ENCODE results near the gene SLC30A9. TPM values are rescaled to one million over a fixed set of nuclear protein-coding genes. Genes with fewer than 3 reads are reported as not detected.

Gene SLC30A9
- total RNA-seq = 10 to 100 TPM; 90.2 to 98.7 TPM
- 100 to 1,000 TPM in 1 of 2 donors, 10 to 100 TPM in 1; 86.0 to 103 TPM for polyA plus RNA-seq (ENCODE audit: insufficient read length in 2 of 2)
- long read RNA-seq, donor 1, full-length matches to known transcripts = 14 of 14 reads
- long read RNA-seq, donor 1, partial matches to known transcripts = 0 of 14 reads
- long read RNA-seq, donor 1, other reads (novel, unspliced or antisense) = 0 of 14 reads
- long read RNA-seq, donor 2, full-length matches to known transcripts = 7 of 7 reads
- long read RNA-seq, donor 2, partial matches to known transcripts = 0 of 7 reads
- long read RNA-seq, donor 2, other reads (novel, unspliced or antisense) = 0 of 7 reads
- long read RNA-seq, donor 3, full-length matches to known transcripts = 5 of 26 reads
- long read RNA-seq, donor 3, partial matches to known transcripts = 21 of 26 reads
- long read RNA-seq, donor 3, other reads (novel, unspliced or antisense) = 0 of 26 reads
- long read RNA-seq, donor 4, full-length matches to known transcripts = 15 of 20 reads
- long read RNA-seq, donor 4, partial matches to known transcripts = 5 of 20 reads
- long read RNA-seq, donor 4, other reads (novel, unspliced or antisense) = 0 of 20 reads

DNA sequence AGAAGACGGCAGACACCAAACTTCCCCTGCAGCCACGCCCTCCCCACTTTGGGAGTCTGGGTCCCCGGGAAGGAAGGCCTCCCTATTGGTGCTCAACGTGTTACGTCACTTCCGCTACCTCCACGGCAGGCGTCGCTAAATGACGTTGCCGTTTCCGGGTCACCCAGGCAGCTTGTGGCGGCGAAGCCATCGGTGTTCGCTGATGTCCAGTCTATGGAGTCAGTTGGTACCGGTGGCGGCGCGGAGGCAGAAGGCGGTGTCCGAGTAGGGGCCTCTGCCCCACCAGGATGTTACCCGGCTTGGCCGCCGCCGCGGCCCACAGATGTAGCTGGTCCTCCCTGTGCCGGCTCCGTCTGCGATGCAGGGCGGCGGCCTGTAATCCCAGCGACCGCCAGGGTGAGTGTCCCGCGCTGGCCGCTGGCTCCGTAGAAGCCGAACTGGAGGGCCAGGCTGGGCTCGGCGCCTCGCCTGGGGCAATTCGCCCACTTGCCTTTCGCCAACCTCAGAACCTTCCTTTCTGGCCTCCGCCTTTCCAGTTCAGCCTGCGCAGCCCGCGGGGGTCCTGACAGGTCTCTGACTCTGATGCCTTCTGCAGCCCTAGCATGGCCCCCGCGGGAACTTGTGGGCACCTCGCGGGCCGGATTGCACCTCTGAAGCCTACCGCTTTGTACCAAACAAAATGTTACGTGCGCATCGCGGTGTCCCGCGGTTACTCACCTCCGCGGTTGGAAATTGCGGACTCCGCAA lies at the start of gene SLC30A9:
Gene SLC30A9, plus strand, starts transcription at position 166 of the 747 bp plus-strand sequence. Its CDS starts 122 bp downstream, at position 288.
- DNase-seq (ENCODE audit: low read depth in 4 of 6, low spot score in 6 of 6) = peak; percentile 91 to 99 (median 94)
- Histone ChIP-seq H3K4me1 (ENCODE audit: control insufficient read depth, insufficient read depth, low read length) (peaks cover 8% of the 10 kb centered on the region), H3K27ac (ENCODE audit: low read depth, low read length) (peak within 1 kb of the TSS; percentile 69), H3K4me3 (ENCODE audit: low read depth, low read length) (peak within 1 kb of the TSS; percentile 94), H3K36me3 (ENCODE audit: control insufficient read depth, insufficient read depth, low read length) (peaks cover 3% of the 10 kb centered on the region), H3K27me3 (ENCODE audit: control insufficient read depth, insufficient read depth, low read length) (no peaks in the 10 kb centered on the region), H3K9me3 (ENCODE audit: control insufficient read depth, insufficient read depth, low read length) (no peaks in the 10 kb centered on the region)
- under 1% methylated on average over 62 of the region's 64 CpGs for WGBS (ENCODE audit: insufficient coverage)

DNA sequence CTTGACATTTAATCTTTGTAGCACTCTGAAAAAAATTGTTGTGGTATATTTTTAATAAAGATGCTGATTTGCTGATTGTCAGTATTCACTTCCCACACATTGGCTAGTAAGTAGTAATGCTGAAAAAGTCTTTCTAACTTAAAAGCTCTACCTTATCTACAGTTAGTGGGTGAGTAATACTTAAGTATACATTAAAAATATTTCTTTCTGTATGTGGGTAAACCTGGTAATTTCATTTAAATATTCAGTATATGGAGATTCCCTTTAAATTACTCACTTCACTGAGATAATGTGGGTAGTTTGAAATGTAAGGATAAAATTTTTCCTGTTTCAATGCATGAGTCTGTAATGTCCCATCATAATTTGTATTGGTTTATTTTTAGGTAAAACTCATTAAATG lies 49.5 kb upstream of the SLC30A9 start:
- DNase-seq (ENCODE audit: low read depth in 4 of 6, low spot score in 6 of 6) = no peak
- H3K27ac ChIP-seq (ENCODE audit: low read depth, low read length) = no peak overlapping the region
- peaks cover 7% of the 10 kb centered on the region for H3K4me1 ChIP-seq (ENCODE audit: control insufficient read depth, insufficient read depth, low read length)
- no peak overlapping the region for H3K4me3 ChIP-seq (ENCODE audit: low read depth, low read length)
- no peaks in the 10 kb centered on the region for H3K27me3 ChIP-seq (ENCODE audit: control insufficient read depth, insufficient read depth, low read length)
- H3K36me3 ChIP-seq (ENCODE audit: control insufficient read depth, insufficient read depth, low read length) = peaks cover 10% of the 10 kb centered on the region
- H3K9me3 ChIP-seq (ENCODE audit: control insufficient read depth, insufficient read depth, low read length) = no peaks in the 10 kb centered on the region

DNA sequence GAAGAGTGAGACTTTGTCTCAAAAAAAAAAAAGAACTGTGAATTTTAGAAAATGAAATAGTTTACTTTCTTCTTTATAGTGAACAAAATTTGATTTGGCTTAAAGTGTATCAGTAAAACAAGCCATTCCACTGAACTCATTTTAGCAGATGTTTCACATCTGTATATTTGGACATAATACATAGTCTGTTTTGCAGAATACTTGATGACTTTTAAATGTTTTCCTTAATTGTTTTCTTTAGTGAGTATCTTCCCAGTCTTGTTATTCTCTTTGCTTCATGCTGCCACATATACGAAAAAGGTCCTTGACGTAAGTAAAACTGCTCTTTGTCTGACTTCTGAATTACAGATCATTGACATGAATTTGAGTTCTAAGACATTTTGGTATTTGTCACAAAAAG lies 46.8 kb upstream of the SLC30A9 start:
- no peak for DNase-seq (ENCODE audit: low read depth in 4 of 6, low spot score in 6 of 6)
- Histone ChIP-seq H3K4me1 (ENCODE audit: control insufficient read depth, insufficient read depth, low read length) (no peaks in the 10 kb centered on the region), H3K27ac (ENCODE audit: low read depth, low read length) (no peak overlapping the region), H3K36me3 (ENCODE audit: control insufficient read depth, insufficient read depth, low read length) (peaks cover 8% of the 10 kb centered on the region), H3K27me3 (ENCODE audit: control insufficient read depth, insufficient read depth, low read length) (no peaks in the 10 kb centered on the region), H3K9me3 (ENCODE audit: control insufficient read depth, insufficient read depth, low read length) (no peaks in the 10 kb centered on the region), H3K4me3 (ENCODE audit: low read depth, low read length) (no peak overlapping the region)
- WGBS (ENCODE audit: insufficient coverage) = no CpG with 5 or more reads among the region's 2 CpGs

DNA sequence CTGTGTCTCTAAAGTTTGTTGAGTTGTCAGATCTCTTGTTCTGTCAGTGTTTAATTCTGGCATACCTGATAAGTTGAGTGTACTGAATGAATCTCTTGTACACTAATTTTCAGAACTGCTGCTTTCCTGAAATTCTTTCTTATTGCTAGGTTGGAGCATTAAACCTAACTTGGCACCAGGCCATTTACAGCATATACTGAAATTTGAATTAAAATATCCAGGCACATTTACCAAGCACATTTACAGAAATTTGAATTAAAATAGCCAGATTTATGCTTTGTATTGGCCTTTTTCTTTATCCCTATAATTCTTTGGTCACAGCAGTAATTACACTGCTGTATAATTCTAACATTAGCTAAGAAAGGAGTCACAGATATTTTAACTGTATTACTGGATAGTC lies 46.2 kb upstream of the SLC30A9 start:
- Histone ChIP-seq H3K27me3 (ENCODE audit: control insufficient read depth, insufficient read depth, low read length) (no peaks in the 10 kb centered on the region), H3K9me3 (ENCODE audit: control insufficient read depth, insufficient read depth, low read length) (no peaks in the 10 kb centered on the region), H3K36me3 (ENCODE audit: control insufficient read depth, insufficient read depth, low read length) (peaks cover 8% of the 10 kb centered on the region), H3K4me3 (ENCODE audit: low read depth, low read length) (no peak overlapping the region), H3K4me1 (ENCODE audit: control insufficient read depth, insufficient read depth, low read length) (no peaks in the 10 kb centered on the region), H3K27ac (ENCODE audit: low read depth, low read length) (peak overlapping the region; percentile 29)
- DNase-seq (ENCODE audit: low read depth in 4 of 6, low spot score in 6 of 6) = no peak

DNA sequence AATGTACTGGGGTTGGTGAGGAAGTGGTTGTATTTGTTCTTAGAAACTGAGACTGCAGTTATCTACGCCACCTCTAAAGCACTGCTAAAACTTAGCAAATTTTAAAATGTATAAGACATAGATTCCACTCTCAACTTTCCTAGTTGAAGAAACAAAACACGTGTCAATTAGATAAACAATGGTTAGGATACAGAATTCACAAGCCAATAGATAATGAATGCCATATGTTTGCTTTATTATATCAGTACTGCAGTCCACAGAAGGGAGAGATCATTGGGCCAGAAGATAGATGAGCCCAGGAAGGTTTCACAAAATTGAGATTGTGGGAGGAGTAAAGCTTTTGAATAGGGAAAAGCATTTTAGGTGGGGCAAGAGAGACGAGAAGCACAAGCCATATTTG lies 40.8 kb upstream of the SLC30A9 start:
- Histone ChIP-seq H3K36me3 (ENCODE audit: control insufficient read depth, insufficient read depth, low read length) (no peaks in the 10 kb centered on the region), H3K27me3 (ENCODE audit: control insufficient read depth, insufficient read depth, low read length) (no peaks in the 10 kb centered on the region), H3K4me3 (ENCODE audit: low read depth, low read length) (no peak overlapping the region), H3K9me3 (ENCODE audit: control insufficient read depth, insufficient read depth, low read length) (no peaks in the 10 kb centered on the region), H3K27ac (ENCODE audit: low read depth, low read length) (no peak overlapping the region), H3K4me1 (ENCODE audit: control insufficient read depth, insufficient read depth, low read length) (no peaks in the 10 kb centered on the region)
- DNase-seq (ENCODE audit: low read depth in 4 of 6, low spot score in 6 of 6) = no peak
- WGBS (ENCODE audit: insufficient coverage) = 67% methylated on average over 1 of the region's 3 CpGs

DNA sequence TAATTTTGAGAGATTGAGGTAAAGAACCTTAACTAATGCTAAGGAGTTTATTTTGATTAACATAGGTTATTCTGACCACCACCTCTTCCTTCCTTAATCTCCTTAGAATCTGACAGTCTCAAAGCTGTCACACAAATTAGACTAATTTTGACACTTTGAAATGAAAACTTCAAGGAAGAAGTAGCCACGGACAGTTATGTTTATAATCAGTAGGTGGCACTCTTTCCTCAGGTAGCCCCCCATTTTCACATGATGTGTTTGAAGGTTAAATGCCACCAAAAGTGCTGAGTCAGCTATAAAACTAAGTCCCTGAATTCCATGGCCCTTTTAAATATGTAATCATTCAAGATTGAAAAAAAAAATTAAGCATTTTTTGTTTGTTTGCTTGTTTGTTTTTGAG lies 32.7 kb upstream of the SLC30A9 start:
- Histone ChIP-seq H3K27me3 (ENCODE audit: control insufficient read depth, insufficient read depth, low read length) (no peaks in the 10 kb centered on the region), H3K9me3 (ENCODE audit: control insufficient read depth, insufficient read depth, low read length) (no peaks in the 10 kb centered on the region), H3K27ac (ENCODE audit: low read depth, low read length) (no peak overlapping the region), H3K4me3 (ENCODE audit: low read depth, low read length) (no peak overlapping the region), H3K4me1 (ENCODE audit: control insufficient read depth, insufficient read depth, low read length) (no peaks in the 10 kb centered on the region), H3K36me3 (ENCODE audit: control insufficient read depth, insufficient read depth, low read length) (peaks cover 3% of the 10 kb centered on the region)
- peak in 2 of 6 donors; percentile 2 to 44 for DNase-seq (ENCODE audit: low read depth in 4 of 6, low spot score in 6 of 6)
- WGBS (ENCODE audit: insufficient coverage) = no CpG with 5 or more reads among the region's 1 CpG

DNA sequence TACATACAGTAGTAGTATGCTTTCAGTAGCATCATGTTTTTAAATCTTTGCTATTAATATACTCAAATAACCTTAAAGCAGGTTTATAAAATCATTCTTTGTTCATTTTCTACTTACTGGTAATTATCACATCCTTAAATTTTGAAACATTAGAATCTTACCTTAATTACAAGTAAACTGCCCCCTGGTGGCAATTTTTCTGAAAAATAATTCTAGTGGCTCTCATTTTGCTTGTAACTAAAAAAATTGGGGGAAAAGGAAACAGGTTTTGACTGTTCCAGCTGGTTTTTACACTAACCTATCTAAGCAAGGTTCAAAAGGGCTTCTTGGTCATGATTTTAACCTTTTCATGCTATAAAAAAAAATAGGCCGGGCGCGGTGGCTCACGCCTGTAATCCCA lies 27.2 kb upstream of the SLC30A9 start:
- Histone ChIP-seq H3K4me3 (ENCODE audit: low read depth, low read length) (no peak overlapping the region), H3K9me3 (ENCODE audit: control insufficient read depth, insufficient read depth, low read length) (no peaks in the 10 kb centered on the region), H3K36me3 (ENCODE audit: control insufficient read depth, insufficient read depth, low read length) (no peaks in the 10 kb centered on the region), H3K4me1 (ENCODE audit: control insufficient read depth, insufficient read depth, low read length) (no peaks in the 10 kb centered on the region), H3K27ac (ENCODE audit: low read depth, low read length) (no peak overlapping the region), H3K27me3 (ENCODE audit: control insufficient read depth, insufficient read depth, low read length) (no peaks in the 10 kb centered on the region)
- WGBS (ENCODE audit: insufficient coverage) = no CpG with 5 or more reads among the region's 4 CpGs
- peak in 2 of 6 donors; percentile 9 to 64 for DNase-seq (ENCODE audit: low read depth in 4 of 6, low spot score in 6 of 6)

DNA sequence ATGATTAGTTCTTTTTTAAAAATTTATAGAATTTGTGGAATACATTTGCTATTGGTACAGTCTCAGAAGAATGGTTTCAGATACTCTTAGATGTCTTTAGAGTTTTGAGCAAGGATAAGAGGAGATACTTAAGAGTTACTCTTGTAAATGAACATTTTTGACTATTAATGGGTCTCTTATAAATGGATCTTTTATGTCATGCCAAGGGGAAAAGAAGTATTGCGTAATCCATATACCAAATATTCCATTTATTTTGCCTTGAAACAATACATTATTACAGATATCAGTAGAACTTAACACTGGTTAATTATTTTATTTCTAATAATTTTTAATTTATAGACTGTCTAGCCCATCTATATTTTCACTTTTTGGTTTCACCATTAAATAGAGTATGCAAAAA lies 25.9 kb upstream of the SLC30A9 start:
- Histone ChIP-seq H3K27ac (ENCODE audit: low read depth, low read length) (no peak overlapping the region), H3K36me3 (ENCODE audit: control insufficient read depth, insufficient read depth, low read length) (no peaks in the 10 kb centered on the region), H3K4me1 (ENCODE audit: control insufficient read depth, insufficient read depth, low read length) (no peaks in the 10 kb centered on the region), H3K27me3 (ENCODE audit: control insufficient read depth, insufficient read depth, low read length) (no peaks in the 10 kb centered on the region), H3K4me3 (ENCODE audit: low read depth, low read length) (no peak overlapping the region), H3K9me3 (ENCODE audit: control insufficient read depth, insufficient read depth, low read length) (no peaks in the 10 kb centered on the region)
- WGBS (ENCODE audit: insufficient coverage) = no CpG with 5 or more reads among the region's 1 CpG
- no peak for DNase-seq (ENCODE audit: low read depth in 4 of 6, low spot score in 6 of 6)

DNA sequence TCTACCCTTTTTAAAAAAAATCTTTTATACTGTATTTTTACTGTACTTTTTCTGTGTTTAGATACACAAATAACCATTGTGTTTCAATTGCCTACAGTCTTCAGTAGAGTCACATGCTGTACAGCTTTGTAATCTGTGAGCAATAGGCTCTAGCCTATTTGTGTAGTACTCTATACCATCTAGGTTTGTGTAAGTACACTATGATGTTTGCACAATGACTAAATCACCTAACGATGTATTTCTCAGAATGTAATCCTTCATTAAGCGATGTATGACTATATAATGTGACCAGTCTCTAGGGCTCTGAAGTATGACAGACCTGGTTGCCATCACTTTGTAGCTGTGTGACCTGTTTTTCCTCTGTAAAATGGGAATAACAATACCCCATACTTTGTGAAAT lies 22.9 kb upstream of the SLC30A9 start:
- Histone ChIP-seq H3K4me3 (ENCODE audit: low read depth, low read length) (no peak overlapping the region), H3K36me3 (ENCODE audit: control insufficient read depth, insufficient read depth, low read length) (no peaks in the 10 kb centered on the region), H3K27ac (ENCODE audit: low read depth, low read length) (no peak overlapping the region), H3K4me1 (ENCODE audit: control insufficient read depth, insufficient read depth, low read length) (no peaks in the 10 kb centered on the region), H3K27me3 (ENCODE audit: control insufficient read depth, insufficient read depth, low read length) (no peaks in the 10 kb centered on the region), H3K9me3 (ENCODE audit: control insufficient read depth, insufficient read depth, low read length) (no peaks in the 10 kb centered on the region)
- no CpG with 5 or more reads among the region's 2 CpGs for WGBS (ENCODE audit: insufficient coverage)
- DNase-seq (ENCODE audit: low read depth in 4 of 6, low spot score in 6 of 6) = no peak

Measured in spinal cord (tissue), 10 donors.